Karpas-422 (cell line): ENCODE measurements around the gene PUSL1. TPM values are rescaled to one million over a fixed set of nuclear protein-coding genes. Genes with fewer than 3 reads are reported as not detected.
A peak's percentile ranks its signal among the peaks of the same experiment; 100 is the strongest.

Experiments used
- DNase-seq: peaks from one replicate; pipeline ENCODE4 v3.0.0-alpha.2; 2015
- H2AFZ ChIP-seq: fragments of 200-600 bp; sonication (generic); 2 replicates; pipeline ENCODE4 v1.6.1; 2014; ENCODE audit warnings: antibody characterized with exemption, low read length, mixed read lengths
- H3K27ac ChIP-seq: fragments of 200-600 bp; sonication (generic); 2 replicates; pipeline ENCODE4 v1.5.1; 2014; ENCODE audit warnings: mild to moderate bottlenecking, low read length, moderate library complexity
- H3K27me3 ChIP-seq: fragments of 200-600 bp; sonication (generic); 2 replicates; pipeline ENCODE4 v1.6.1; 2014; ENCODE audit warnings: low read length, mixed read lengths
- H3K36me3 ChIP-seq: fragments of 200-600 bp; sonication (generic); 2 replicates; pipeline ENCODE4 v1.6.1; 2014; ENCODE audit warnings: low read length, mixed read lengths; ENCODE audit not compliant: insufficient read depth
- H3K4me1 ChIP-seq: fragments of 200-600 bp; sonication (generic); 2 replicates; pipeline ENCODE4 v1.6.1; 2014; ENCODE audit warnings: mild to moderate bottlenecking, low read length, mixed read lengths
- H3K4me2 ChIP-seq: fragments of 200-600 bp; sonication (generic); 2 replicates; pipeline ENCODE4 v1.6.1; 2014; ENCODE audit warnings: low read length, low read depth, mild to moderate bottlenecking; ENCODE audit not compliant: poor library complexity, severe bottlenecking
- H3K4me3 ChIP-seq: fragments of 200-600 bp; sonication (generic); 2 replicates; pipeline ENCODE4 v1.5.1; 2014; ENCODE audit warnings: mild to moderate bottlenecking, antibody characterized with exemption, low read length, mixed read lengths
- H3K79me2 ChIP-seq: fragments of 200-600 bp; sonication (generic); 2 replicates; pipeline ENCODE4 v1.6.1; 2014; ENCODE audit warnings: mild to moderate bottlenecking, low read length, mixed read lengths
- H3K9ac ChIP-seq: fragments of 200-600 bp; sonication (generic); 2 replicates; pipeline ENCODE4 v1.6.0; 2014; ENCODE audit warnings: low read length
- H3K9me2 ChIP-seq: fragments of 200-600 bp; sonication (generic), shearing (Covaris generic); replicated peaks from 2 replicates; pipeline ENCODE4 v1.6.0; 2014; ENCODE audit warnings: mild to moderate bottlenecking, low read length, moderate library complexity; ENCODE audit not compliant: insufficient read depth
- H3K9me3 ChIP-seq: fragments of 300-700, 200-600 bp; sonication (generic); 2 replicates; pipeline ENCODE4 v1.6.1; 2014; ENCODE audit warnings: low read length, mixed read lengths
- H4K20me1 ChIP-seq: fragments of 200-600 bp; sonication (generic); 2 replicates; pipeline ENCODE4 v1.6.1; 2014; ENCODE audit warnings: mild to moderate bottlenecking, antibody characterized with exemption, low read length, low read depth; ENCODE audit not compliant: insufficient read depth
- total RNA-seq: library from RNA; depleted of rRNA; stranded (reverse); fragments of >200 nt; shearing (Covaris generic); gene quantifications from 2 replicates; pipeline ENCODE4 v1.2.3, GENCODE V29; 2014; ENCODE audit warnings: low replicate concordance

Gene PUSL1
- total RNA-seq, 1 experiment from 2014 or later, result 14.9 TPM

DNA sequence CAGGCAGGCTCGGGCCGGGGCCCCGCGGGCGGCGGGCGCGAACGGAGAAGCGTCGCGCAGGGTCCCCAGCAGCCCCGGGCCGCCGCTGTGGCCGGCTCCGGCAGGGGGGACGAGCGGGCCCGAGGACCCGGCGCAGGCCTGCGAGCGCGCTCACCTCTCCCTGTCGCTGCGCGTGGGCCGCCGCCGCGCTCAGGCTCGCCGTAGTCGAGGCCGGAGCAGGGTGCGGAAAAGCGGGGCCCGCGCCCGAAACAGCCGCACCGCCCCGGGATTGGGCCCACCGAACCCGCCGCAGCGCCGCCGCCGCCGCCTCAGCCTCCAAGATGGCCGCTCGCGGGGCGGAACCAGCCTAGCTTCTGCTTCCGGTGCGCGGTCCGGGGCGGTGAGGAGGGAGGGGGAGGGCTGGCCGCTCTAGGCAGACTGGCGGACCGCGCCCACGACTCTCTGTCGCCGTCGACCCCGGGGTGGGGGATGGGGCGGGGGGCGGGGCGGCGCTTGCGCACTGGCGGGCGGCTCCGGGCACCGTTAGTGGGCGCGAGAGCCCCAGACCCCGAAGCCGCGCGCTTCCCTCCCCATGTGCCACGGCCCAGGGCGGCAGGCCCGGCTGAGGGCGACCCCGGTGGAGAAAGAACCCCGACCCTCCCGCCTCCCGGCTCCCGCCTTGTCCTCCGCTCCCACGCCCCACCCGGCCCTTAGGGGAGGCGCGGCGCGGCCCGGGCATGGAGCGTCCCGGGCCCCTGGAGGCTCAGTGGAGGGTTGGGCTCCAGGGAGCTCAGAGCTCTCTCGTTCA lies 34.7 kb upstream of the PUSL1 start, which contains the start of gene UBE2J2:
Gene UBE2J2, minus strand, starts transcription at position 343 of the 787 bp plus-strand sequence. CDS start 5,862 bp downstream, outside the sequence.
- Histone ChIP-seq H3K9me2 (no peaks in the 10 kb centered on the region), H3K9ac (peak within 1 kb of the TSS; percentile 99), H3K4me3 (peak within 1 kb of the TSS; percentile 98), H4K20me1 (peaks cover 35% of the 10 kb centered on the region; the same call in 1 of the 2 replicates), H3K27ac (peak within 1 kb of the TSS; percentile 29; the same call in 1 of the 2 replicates), H3K4me2 (peak within 1 kb of the TSS; percentile 99), H3K79me2 (peaks cover 45% of the 10 kb centered on the region), H3K9me3 (no peaks in the 10 kb centered on the region), H3K36me3 (no peaks in the 10 kb centered on the region), H3K4me1 (peaks cover 34% of the 10 kb centered on the region), H2AFZ (peak within 1 kb of the TSS; percentile 95), H3K27me3 (no peaks in the 10 kb centered on the region)
- peak; percentile 96 for DNase-seq

DNA sequence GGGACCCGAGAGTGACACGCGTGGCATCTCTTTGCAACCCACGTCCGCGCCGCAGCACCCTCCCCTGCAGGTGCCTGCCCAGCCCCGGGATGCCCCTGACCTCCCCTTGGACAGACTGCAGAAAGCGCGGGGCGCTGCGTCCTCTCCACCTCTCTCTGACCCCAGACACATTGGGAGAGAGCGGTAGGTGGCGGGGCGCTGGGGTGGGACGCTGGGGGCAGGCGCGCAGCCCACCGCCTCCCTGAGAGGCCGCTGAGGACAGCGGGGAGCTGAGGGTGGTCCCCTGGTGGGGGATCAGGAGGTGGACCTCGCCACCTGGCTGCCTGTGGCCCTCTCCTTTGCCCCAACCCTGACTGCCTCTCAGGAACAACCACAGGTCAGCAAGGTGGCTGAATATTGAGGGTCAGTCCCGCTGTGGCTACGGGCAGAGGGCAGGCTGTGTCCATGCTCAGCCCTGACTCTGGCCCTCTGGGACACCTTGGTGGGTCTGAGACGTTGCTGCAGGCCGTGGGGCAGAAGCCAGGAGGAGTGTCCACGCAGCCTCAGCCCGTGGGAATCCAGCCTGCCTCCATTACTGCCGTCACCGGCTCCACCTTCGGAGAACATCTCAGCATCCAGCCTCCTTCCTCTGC lies 34.0 kb upstream of the PUSL1 start:
- H3K9ac ChIP-seq, result peak overlapping the region; percentile 87
- peak overlapping the region; percentile 95 for H2AFZ ChIP-seq
- peak overlapping the region; percentile 94 for H3K4me2 ChIP-seq
- H3K4me1 ChIP-seq, result peaks cover 34% of the 10 kb centered on the region
- H3K9me3 ChIP-seq, result no peaks in the 10 kb centered on the region
- DNase-seq, result no peak
- no peaks in the 10 kb centered on the region for H3K9me2 ChIP-seq
- peak overlapping the region; percentile 79 for H3K4me3 ChIP-seq
- peaks cover 42% of the 10 kb centered on the region for H3K79me2 ChIP-seq
- H4K20me1 ChIP-seq, result peaks cover 35% of the 10 kb centered on the region; the same call in 1 of the 2 replicates
- no peaks in the 10 kb centered on the region for H3K36me3 ChIP-seq
- no peaks in the 10 kb centered on the region for H3K27me3 ChIP-seq
- no peak overlapping the region for H3K27ac ChIP-seq

DNA sequence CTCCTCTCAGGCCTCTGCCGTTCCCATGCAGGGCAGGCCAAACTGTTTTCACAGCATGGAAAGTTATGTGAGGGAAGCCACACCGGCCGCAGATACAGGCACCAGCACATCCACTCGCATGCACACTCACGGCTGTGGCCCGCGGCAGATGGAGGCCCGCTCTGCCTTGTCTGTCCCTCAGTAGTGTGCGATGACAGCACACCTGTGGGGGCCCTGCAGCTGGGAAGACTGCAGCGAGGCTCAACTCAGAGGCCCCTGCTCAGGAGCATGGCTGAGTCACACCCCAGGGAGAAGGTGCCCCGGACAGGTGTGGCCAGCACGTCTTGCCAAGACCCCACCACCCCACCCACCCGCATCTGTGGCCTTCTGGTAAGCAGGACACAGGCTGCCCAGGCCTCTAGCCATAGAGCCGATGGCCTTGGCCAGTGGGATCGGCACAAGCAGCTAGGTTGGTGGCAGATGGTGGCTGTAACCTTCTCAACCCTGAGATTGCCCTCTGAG lies 33.4 kb upstream of the PUSL1 start:
- peaks cover 36% of the 10 kb centered on the region for H3K79me2 ChIP-seq
- DNase-seq, result no peak
- H2AFZ ChIP-seq, result no peak overlapping the region
- H3K9me2 ChIP-seq, result no peaks in the 10 kb centered on the region
- peak overlapping the region; percentile 79; the same call in 1 of the 2 replicates for H3K4me3 ChIP-seq
- no peaks in the 10 kb centered on the region for H3K9me3 ChIP-seq
- H3K4me2 ChIP-seq, result peak overlapping the region; percentile 94
- peak overlapping the region; percentile 87; the same call in 1 of the 2 replicates for H3K9ac ChIP-seq
- H3K27ac ChIP-seq, result no peak overlapping the region
- H4K20me1 ChIP-seq, result peaks cover 31% of the 10 kb centered on the region; the same call in 1 of the 2 replicates
- no peaks in the 10 kb centered on the region for H3K27me3 ChIP-seq
- peaks cover 34% of the 10 kb centered on the region for H3K4me1 ChIP-seq
- no peaks in the 10 kb centered on the region for H3K36me3 ChIP-seq

DNA sequence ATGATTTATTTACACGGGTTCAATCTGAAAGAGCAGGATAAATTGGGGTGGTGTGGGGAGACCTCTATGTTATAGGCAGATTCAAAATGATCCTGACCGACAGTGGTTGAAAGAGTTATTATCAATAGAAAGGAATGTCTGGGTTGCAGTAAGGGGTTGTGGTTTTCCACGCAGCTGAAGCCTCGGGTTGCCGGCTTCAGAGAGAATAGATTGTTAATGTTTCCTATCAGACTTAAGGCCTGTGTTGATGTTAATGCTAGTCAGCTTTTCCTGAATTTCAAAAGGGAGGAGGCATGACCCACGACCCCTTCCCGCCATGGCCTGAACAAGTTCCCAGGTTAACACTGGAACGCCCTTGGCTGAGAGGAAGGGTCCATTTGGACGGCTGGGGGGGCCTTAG lies 32.6 kb upstream of the PUSL1 start:
- no peak overlapping the region for H3K27ac ChIP-seq
- no peak overlapping the region for H3K9ac ChIP-seq
- H3K4me2 ChIP-seq, result no peak overlapping the region
- no peak overlapping the region for H3K4me3 ChIP-seq
- H4K20me1 ChIP-seq, result peaks cover 23% of the 10 kb centered on the region; the same call in 1 of the 2 replicates
- no peaks in the 10 kb centered on the region for H3K9me3 ChIP-seq
- no peak for DNase-seq
- peaks cover 30% of the 10 kb centered on the region for H3K4me1 ChIP-seq
- peaks cover 28% of the 10 kb centered on the region for H3K79me2 ChIP-seq
- no peaks in the 10 kb centered on the region for H3K9me2 ChIP-seq
- no peaks in the 10 kb centered on the region for H3K36me3 ChIP-seq
- no peaks in the 10 kb centered on the region for H3K27me3 ChIP-seq
- no peak overlapping the region for H2AFZ ChIP-seq

DNA sequence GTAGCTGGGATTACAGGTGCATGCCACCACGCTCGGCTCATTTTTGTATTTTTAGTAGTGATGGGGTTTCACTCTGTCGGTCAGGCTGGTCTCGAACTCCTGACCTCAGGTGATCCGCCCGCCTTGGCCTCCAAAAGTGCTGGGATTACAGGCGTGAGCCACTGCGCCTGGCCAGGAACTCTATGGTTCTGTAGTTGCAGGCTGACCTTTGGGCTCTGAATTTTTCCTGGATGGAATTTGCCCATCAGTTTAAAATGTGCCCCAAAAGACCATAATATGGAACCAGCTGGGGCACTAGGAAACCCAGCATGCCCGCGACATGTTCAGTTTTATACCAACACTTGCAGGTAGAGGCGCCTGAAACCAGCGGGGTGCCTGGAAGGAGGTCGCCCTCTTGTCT lies 29.8 kb upstream of the PUSL1 start:
- no peak overlapping the region for H3K9ac ChIP-seq
- H3K9me3 ChIP-seq, result no peaks in the 10 kb centered on the region
- no peaks in the 10 kb centered on the region for H3K27me3 ChIP-seq
- no peak overlapping the region for H2AFZ ChIP-seq
- no peak for DNase-seq
- no peak overlapping the region for H3K4me3 ChIP-seq
- no peaks in the 10 kb centered on the region for H3K9me2 ChIP-seq
- no peaks in the 10 kb centered on the region for H3K36me3 ChIP-seq
- peaks cover 11% of the 10 kb centered on the region for H3K4me1 ChIP-seq
- no peak overlapping the region for H3K4me2 ChIP-seq
- no peaks in the 10 kb centered on the region for H4K20me1 ChIP-seq
- peaks cover under 1% of the 10 kb centered on the region; the same call in 1 of the 2 replicates for H3K79me2 ChIP-seq
- H3K27ac ChIP-seq, result no peak overlapping the region

DNA sequence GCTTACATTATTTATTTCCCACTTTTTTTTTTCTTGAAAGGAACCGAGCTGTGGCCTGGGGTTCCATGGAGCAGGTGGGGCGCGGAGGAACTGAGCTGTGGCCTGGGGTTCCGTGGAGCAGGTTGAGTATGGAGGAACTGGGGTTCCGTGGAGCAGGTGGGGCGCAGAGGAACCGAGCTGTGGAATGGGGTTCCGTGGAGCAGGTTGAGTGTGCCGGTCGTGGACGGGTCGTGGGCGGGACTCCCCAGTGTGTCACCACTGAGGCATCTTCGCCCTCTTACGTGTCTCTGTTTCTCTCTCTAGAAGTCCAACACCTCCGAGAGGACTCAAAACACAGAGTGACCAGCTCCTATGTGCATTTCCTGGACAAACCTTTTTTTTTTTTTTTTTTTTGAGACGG lies 29.4 kb upstream of the PUSL1 start:
- Histone ChIP-seq H3K36me3 (no peaks in the 10 kb centered on the region), H3K79me2 (no peaks in the 10 kb centered on the region), H4K20me1 (no peaks in the 10 kb centered on the region), H3K4me2 (no peak overlapping the region), H3K27ac (no peak overlapping the region), H3K9me2 (no peaks in the 10 kb centered on the region), H3K9ac (no peak overlapping the region), H3K4me3 (no peak overlapping the region), H2AFZ (no peak overlapping the region), H3K27me3 (no peaks in the 10 kb centered on the region), H3K4me1 (peaks cover 11% of the 10 kb centered on the region), H3K9me3 (no peaks in the 10 kb centered on the region)
- DNase-seq, result no peak

DNA sequence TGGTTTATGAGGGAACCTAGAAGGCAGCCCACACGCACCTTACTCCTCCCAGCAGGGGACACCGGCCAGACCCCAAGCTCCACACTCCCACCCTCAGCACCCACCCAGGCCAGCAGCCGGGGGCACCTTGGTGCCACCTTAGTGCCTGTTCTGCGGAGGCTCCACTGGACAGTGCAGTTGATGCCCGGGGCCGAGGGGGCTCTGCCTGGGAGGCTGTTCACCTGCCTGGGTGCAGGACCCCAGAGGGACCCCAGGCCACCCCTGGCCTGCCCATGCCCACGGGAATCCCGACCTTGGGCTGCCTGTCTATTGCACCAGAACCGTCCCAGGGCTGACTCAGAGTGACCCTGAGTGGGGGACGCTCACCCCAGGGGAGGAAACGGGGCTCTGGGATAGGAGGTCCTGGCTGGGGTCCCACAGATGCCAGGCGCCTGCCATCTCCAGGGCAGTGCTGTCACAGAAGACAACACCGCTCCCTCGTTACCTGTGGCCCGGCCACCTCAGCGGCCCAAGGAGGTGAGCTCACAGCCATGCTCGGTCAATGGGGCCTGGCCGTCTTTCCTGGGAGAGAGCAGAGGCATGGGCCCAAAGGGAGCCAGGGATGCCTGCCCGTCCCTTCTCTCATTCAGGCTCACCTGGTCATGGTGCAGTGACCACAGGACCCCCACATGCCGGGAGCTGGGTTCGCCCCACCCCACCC lies 27.5 kb upstream of the PUSL1 start:
- Histone ChIP-seq H3K9me2 (no peaks in the 10 kb centered on the region), H4K20me1 (no peaks in the 10 kb centered on the region), H3K4me1 (peaks cover 3% of the 10 kb centered on the region), H3K36me3 (no peaks in the 10 kb centered on the region), H3K27me3 (no peaks in the 10 kb centered on the region), H3K79me2 (no peaks in the 10 kb centered on the region), H3K9me3 (no peaks in the 10 kb centered on the region), H3K27ac (no peak overlapping the region), H2AFZ (no peak overlapping the region), H3K9ac (no peak overlapping the region), H3K4me2 (no peak overlapping the region), H3K4me3 (no peak overlapping the region)
- no peak for DNase-seq
